B cell (primary cell): ENCODE measurements around the gene AK9. TPM values are rescaled to one million over a fixed set of nuclear protein-coding genes. Genes with fewer than 3 reads are reported as not detected.
A peak's percentile ranks its signal among the peaks of the same experiment; 100 is the strongest.

ENCODE experiments used
- ATAC-seq: fragments of 200-7000 bp; cut with Tn5 transposase; one replicate; pipeline ENCODE4 v1.10.0; 2021; ENCODE audit warnings: low read depth, mild to moderate bottlenecking, moderate number of reproducible peaks, moderate library complexity
- CTCF ChIA-PET: fragments of 350-600 bp; sonication (Branson Sonifier 250); formaldehyde crosslinking; loops from one replicate; lab custom pipeline; 2021; ENCODE audit warnings: antibody characterized with exemption, inconsistent platforms; lab: Charles Lee
- POLR2A ChIA-PET: fragments of 350-600 bp; sonication (Branson Sonifier 250); formaldehyde crosslinking; loops from one replicate; lab custom pipeline; 2021; ENCODE audit warnings: antibody characterized with exemption; lab: Charles Lee
- DNase-seq: peaks from one replicate; pipeline ENCODE4 v3.0.0; 2013
- H2AFZ ChIP-seq: 2 replicates; pipeline ENCODE4 v1.6.1; 2012; ENCODE audit warnings: mild to moderate bottlenecking, low read depth, low read length; ENCODE audit not compliant: insufficient read depth, poor library complexity, severe bottlenecking
- H3K27ac ChIP-seq, 2 donors: 1 replicate in 1 of 2; 2 replicates in 1 of 2; pipeline ENCODE4 v1.5.1; 2012 to 2013; ENCODE audit warnings: low read length in 2 of 2, mild to moderate bottlenecking in 2 of 2, moderate library complexity in 1 of 2
- H3K27me3 ChIP-seq, 4 experiments: fragments of 200-600 bp in 1 of 4; sonication (generic) in 1 of 4; replicated peaks in 1 of 4; 1 replicate in 2 of 4; 2 replicates in 2 of 4; pipeline versions ENCODE4 v1.6.1 to v1.7.0; 2013 to 2016; ENCODE audit warnings: low read length in 3 of 4, mild to moderate bottlenecking in 2 of 4, mixed read lengths in 1 of 4, moderate library complexity in 1 of 4; ENCODE audit not compliant: insufficient read depth in 4 of 4, control insufficient read depth in 3 of 4; ENCODE audit errors: control extremely low read depth in 1 of 4
- H3K36me3 ChIP-seq, 2 experiments: replicated peaks in 1 of 2; 1 replicate in 1 of 2; 2 replicates in 1 of 2; pipeline versions ENCODE4 v1.6.1 to v1.7.1; 2013; ENCODE audit warnings: low read length in 1 of 2; ENCODE audit not compliant: insufficient read depth in 2 of 2, control insufficient read depth in 1 of 2; ENCODE audit errors: control extremely low read depth in 1 of 2, extremely low read depth in 1 of 2
- H3K4me1 ChIP-seq, 2 donors: fragments of 200-600 bp in 1 of 2; sonication (generic) in 1 of 2; 1 replicate in 1 of 2; 2 replicates in 1 of 2; pipeline versions ENCODE4 v1.5.1 to v1.6.1; 2013 to 2017; ENCODE audit warnings: low read length in 2 of 2; ENCODE audit not compliant: control insufficient read depth in 2 of 2, insufficient read depth in 2 of 2
- H3K4me2 ChIP-seq: replicated peaks from 2 replicates; pipeline ENCODE3; 2012; ENCODE audit warnings: mild to moderate bottlenecking, low read depth, low read length; ENCODE audit not compliant: poor library complexity, severe bottlenecking
- H3K4me3 ChIP-seq, 5 experiments: fragments of 200-600 bp in 1 of 5; sonication (generic) in 1 of 5; 1 replicate in 3 of 5; 2 replicates in 2 of 5; pipeline versions ENCODE4 v1.5.1 to v1.7.0; 2011 to 2016; ENCODE audit warnings: low read length in 4 of 5, mild to moderate bottlenecking in 4 of 5, low read depth in 2 of 5, control low read depth in 1 of 5, moderate library complexity in 1 of 5; ENCODE audit not compliant: insufficient read depth in 1 of 5; ENCODE audit errors: control extremely low read depth in 1 of 5, extremely low read depth in 1 of 5
- H3K79me2 ChIP-seq: fragments of 200-600 bp; sonication (generic); one replicate; pipeline ENCODE4 v1.6.0; 2016; ENCODE audit warnings: low read length; ENCODE audit not compliant: control insufficient read depth, insufficient read depth
- H3K9ac ChIP-seq: fragments of 200-600 bp; sonication (generic); 2 replicates; pipeline ENCODE4 v1.6.1; 2017; ENCODE audit warnings: mild to moderate bottlenecking, low read length, moderate library complexity
- H3K9me3 ChIP-seq, 3 donors: one replicate each; pipeline versions ENCODE4 v1.6.1 to v1.7.1; 2013; ENCODE audit warnings: low read length in 2 of 3; ENCODE audit not compliant: control insufficient read depth in 2 of 3, insufficient read depth in 1 of 3; ENCODE audit errors: control extremely low read depth in 1 of 3
- H4K20me1 ChIP-seq: 2 replicates; pipeline ENCODE4 v1.6.0; 2012; ENCODE audit warnings: mild to moderate bottlenecking, low read length; ENCODE audit not compliant: insufficient read depth, control insufficient read depth, poor library complexity, severe bottlenecking
- H3K27ac Mint-ChIP-seq: one replicate; pipeline ENCODE4 v1.8.0; 2021; ENCODE audit warnings: mixed read lengths
- H3K27me3 Mint-ChIP-seq: one replicate; pipeline ENCODE4 v1.8.0; 2021; ENCODE audit warnings: mixed read lengths
- H3K4me1 Mint-ChIP-seq: one replicate; pipeline ENCODE4 v1.8.0; 2021; ENCODE audit warnings: mixed read lengths
- H3K4me3 Mint-ChIP-seq: one replicate; pipeline ENCODE4 v1.8.0; 2021; ENCODE audit warnings: mixed read lengths
- H3K9me3 Mint-ChIP-seq: one replicate; pipeline ENCODE4 v1.8.0; 2022; ENCODE audit warnings: mixed read lengths; ENCODE audit not compliant: insufficient read depth
- EZH2 ChIP-seq: IDR thresholded peaks from 2 replicates; pipeline ENCODE4 v1.6.1; 2012; ENCODE audit warnings: borderline replicate concordance, low read depth, mild to moderate bottlenecking, moderate library complexity, low read length; ENCODE audit not compliant: insufficient read depth, poor library complexity, severe bottlenecking
- WGBS: methylation state at CpG from one replicate; pipeline ENCODE4 v1.1.5; 2013; ENCODE audit warnings: missing lambda C conversion rate; ENCODE audit not compliant: insufficient coverage; 5-methylcytosine and 5-hydroxymethylcytosine counted together
- intact Hi-C: fragments of 100-400 bp; cut with micrococcal nuclease; formaldehyde crosslinking; loops from one replicate; pipeline ENCODE4 v1.10.0; 2022
- polyA plus RNA-seq: library from polyadenylated mRNA; depleted of rRNA; stranded (reverse); fragments of >200 nt; gene quantifications from 2 replicates; pipeline ENCODE4 v1.2.3, GENCODE V29; 2012
- total RNA-seq, 2 donors: library from RNA; stranded (reverse); fragments of 120-200 nt in 1 of 2; gene quantifications; 1 replicate in 1 of 2; 2 replicates in 1 of 2; pipeline versions ENCODE4 v1.2.3 to v1.2.4, GENCODE V29; 2013 to 2022
- TF ChIP-seq, protein P1 (sequence below): fragments of 200-600 bp; IDR thresholded peaks from one replicate; pipeline ENCODE4 v1.8.0; 2022; ENCODE audit warnings: antibody characterized with exemption, mild to moderate bottlenecking

Gene AK9
- total and polyA plus RNA-seq, 2 donors (not counting 1 experiment from before 2014, with no cell fraction given) = 6.4 to 26.5 TPM

DNA sequence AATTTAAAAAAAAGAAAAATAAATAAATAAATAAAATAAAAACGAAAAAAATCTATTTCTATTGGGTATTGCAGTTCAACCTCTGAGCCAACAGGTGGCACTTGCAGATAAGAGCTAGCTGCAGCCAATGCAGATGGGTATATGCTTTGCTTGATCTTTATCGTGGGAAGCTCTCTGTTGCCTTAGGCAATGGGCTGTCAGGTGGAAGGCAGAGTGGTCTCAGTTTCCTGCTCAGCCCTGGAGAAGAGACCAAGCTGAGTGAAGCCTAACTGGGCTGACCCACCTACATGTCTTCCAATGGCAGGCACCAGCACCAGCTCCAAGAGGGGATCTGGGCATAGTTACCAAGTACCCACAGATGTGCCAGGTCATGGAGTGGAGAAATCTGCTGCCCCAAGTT, 95.0 kb downstream of the AK9 start:
- no peak for ATAC-seq
- Histone ChIP-seq H3K4me1 (no peaks in the 10 kb centered on the region), H2AFZ (no peak overlapping the region), H3K4me2 (no peak overlapping the region), H3K9me3 (peaks cover 3 to 10% (median 3%) of the 10 kb centered on the region in 3 donors), H4K20me1 (no peaks in the 10 kb centered on the region), H3K4me3 (no peak overlapping the region), H3K27me3 (no peaks in the 10 kb centered on the region), H3K36me3 (no peaks in the 10 kb centered on the region), H3K27ac (no peak overlapping the region), H3K9ac (no peak overlapping the region), H3K79me2 (no peaks in the 10 kb centered on the region)
- H3K4me1 Mint-ChIP-seq = no peaks in the 10 kb centered on the region
- H3K27ac Mint-ChIP-seq = no peak overlapping the region
- POLR2A ChIA-PET = no interaction called here
- H3K4me3 Mint-ChIP-seq = no peak overlapping the region
- TF ChIP-seq EZH2 = no peak
- TF ChIP-seq, protein P1, sequence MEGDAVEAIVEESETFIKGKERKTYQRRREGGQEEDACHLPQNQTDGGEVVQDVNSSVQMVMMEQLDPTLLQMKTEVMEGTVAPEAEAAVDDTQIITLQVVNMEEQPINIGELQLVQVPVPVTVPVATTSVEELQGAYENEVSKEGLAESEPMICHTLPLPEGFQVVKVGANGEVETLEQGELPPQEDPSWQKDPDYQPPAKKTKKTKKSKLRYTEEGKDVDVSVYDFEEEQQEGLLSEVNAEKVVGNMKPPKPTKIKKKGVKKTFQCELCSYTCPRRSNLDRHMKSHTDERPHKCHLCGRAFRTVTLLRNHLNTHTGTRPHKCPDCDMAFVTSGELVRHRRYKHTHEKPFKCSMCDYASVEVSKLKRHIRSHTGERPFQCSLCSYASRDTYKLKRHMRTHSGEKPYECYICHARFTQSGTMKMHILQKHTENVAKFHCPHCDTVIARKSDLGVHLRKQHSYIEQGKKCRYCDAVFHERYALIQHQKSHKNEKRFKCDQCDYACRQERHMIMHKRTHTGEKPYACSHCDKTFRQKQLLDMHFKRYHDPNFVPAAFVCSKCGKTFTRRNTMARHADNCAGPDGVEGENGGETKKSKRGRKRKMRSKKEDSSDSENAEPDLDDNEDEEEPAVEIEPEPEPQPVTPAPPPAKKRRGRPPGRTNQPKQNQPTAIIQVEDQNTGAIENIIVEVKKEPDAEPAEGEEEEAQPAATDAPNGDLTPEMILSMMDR = peak; percentile 31
- peak; percentile 11 for DNase-seq
- CTCF ChIA-PET = interaction anchor here (0.8 to 1.5 kb wide), 5 partner anchors 37 to 457 kb away, joined by 3 to 11 read pairs (median 3); no protein-coding TSS in a partner anchor
- no peaks in the 10 kb centered on the region for H3K27me3 Mint-ChIP-seq
- H3K9me3 Mint-ChIP-seq = peaks cover 5% of the 10 kb centered on the region
- intact Hi-C loops = loop anchor here (1.0 kb wide), 1 partner anchor 443 kb away; no protein-coding TSS in a partner anchor
- WGBS = 0% methylated on average over 1 of the region's 2 CpGs

DNA sequence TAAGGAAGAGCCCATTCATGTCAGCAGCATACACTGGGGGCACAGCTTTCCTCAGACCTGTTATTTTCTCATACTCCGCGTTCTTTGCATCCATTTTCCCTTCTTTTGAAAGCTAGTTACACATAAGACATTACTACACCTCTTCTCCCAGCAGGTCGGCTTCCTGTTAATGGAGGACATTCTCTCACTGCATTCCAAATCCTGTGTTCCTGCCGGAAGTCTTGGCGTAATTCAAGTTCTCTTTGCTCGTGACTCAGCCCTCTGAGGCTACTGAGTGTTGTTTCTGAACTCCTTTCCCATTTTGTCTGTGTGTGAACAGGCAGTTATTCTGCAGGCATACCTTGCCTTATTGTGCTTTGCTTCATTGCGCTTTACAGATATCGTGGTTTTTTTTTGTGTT, 110.5 kb downstream of the AK9 start:
- CTCF ChIA-PET = no interaction called here
- H3K9me3 ChIP-seq = no peaks in the 10 kb centered on the region
- no peak for ATAC-seq
- H3K9ac ChIP-seq = no peak overlapping the region
- H2AFZ ChIP-seq = no peak overlapping the region
- H3K36me3 ChIP-seq = no peaks in the 10 kb centered on the region
- H3K27ac Mint-ChIP-seq = no peak overlapping the region
- no peaks in the 10 kb centered on the region for H4K20me1 ChIP-seq
- no peak for TF ChIP-seq EZH2
- TF ChIP-seq, protein P1 = no peak
- no peak overlapping the region for H3K27ac ChIP-seq
- POLR2A ChIA-PET = no interaction called here
- no peak overlapping the region for H3K4me3 Mint-ChIP-seq
- no peaks in the 10 kb centered on the region for H3K4me1 ChIP-seq
- no peak overlapping the region for H3K4me3 ChIP-seq
- 97% methylated on average over 6 of the region's 8 CpGs for WGBS
- no peaks in the 10 kb centered on the region for H3K27me3 Mint-ChIP-seq
- intact Hi-C loops = no loop called here
- H3K79me2 ChIP-seq = no peaks in the 10 kb centered on the region
- DNase-seq = no peak
- H3K27me3 ChIP-seq = no peaks in the 10 kb centered on the region
- H3K9me3 Mint-ChIP-seq = peaks cover 3% of the 10 kb centered on the region
- no peaks in the 10 kb centered on the region for H3K4me1 Mint-ChIP-seq
- no peak overlapping the region for H3K4me2 ChIP-seq
